ENCODE results near the gene IPO13.
A peak's percentile ranks its signal among the peaks of the same experiment; 100 is the strongest.

Gene IPO13

GRCh38 chr1:43952731-43953346, 6.1 kb downstream of the IPO13 start:
- no peak for DNase-seq

GRCh38 chr1:43953361-43953760, 6.6 kb downstream of the IPO13 start:
- no peak for DNase-seq

- no peak for DNase-seq
Observed at GRCh38 chr1:43954036-43954435, 7.3 kb downstream of the IPO13 start.

DNA sequence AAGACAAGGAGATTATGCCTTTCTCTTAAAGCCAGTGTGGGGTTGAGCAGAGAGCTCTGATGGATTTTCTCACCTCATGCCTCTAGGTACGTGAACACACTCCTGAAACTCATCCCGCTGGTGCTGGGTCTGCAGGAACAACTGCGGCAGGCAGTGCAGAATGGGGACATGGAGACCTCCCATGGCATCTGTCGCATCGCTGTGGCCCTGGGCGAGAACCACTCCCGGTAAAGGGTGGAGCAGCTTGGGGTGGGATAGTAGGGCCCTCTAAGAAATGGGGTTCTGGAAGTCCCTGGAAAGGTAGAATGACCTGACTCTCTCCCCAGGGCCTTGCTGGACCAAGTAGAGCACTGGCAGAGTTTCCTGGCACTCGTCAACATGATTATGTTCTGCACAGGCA, 9.5 kb downstream of the IPO13 start:
- no peak for DNase-seq

DNA sequence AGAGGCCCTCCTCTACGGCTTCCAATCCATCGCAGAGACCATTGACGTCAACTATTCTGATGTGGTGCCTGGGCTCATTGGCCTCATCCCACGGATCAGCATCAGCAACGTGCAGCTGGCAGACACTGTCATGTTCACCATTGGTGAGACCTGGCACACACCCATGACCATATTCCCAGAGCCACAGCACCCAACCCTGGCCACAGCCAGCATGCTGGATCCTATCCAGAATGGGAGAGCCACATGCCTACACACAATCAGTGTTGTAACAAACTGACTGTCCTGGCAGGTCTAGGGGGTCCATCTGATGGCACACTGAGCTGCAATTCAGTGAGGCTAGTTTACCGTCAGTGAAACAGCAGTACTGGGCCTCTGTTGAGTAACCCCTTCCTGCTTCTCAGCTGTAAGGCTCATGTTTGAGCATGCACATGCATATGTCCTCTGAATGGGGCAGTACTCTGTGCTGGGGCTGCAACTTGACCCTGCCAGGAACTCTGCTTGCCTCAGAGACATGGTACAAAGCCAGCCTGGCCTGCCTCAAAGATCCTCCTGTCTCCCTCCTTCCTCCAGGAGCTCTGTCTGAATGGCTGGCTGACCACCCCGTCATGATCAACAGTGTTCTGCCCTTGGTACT, 10.8 kb downstream of the IPO13 start:
- no peak for DNase-seq

GRCh38 chr1:43958351-43959255, 11.9 kb downstream of the IPO13 start:
- no peak for DNase-seq

GRCh38 chr1:43960798-43961197, 14.0 kb downstream of the IPO13 start:
- no peak for DNase-seq

- no peak for DNase-seq
Observed at GRCh38 chr1:43961692-43962091, 14.9 kb downstream of the IPO13 start.

DNA sequence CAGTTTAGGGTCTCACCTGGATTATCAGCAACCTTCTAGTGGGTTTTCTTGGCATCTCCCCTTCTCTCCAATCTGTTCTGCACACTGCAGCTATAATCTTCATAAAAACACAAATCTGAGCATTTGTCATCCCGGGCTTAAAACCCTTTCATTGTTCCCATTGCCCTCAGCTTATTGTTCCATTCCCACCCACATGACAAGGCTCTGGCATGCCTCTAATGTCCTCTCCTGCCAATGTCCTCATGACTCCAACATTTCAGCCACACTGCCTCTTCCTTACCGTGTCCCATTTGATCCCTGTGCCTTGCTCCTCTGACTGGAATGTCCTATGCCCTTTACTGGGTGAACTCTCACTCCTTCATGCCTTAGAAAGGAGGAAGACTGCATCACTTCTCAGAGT, 15.6 kb downstream of the IPO13 start:
- no peak for DNase-seq

DNA sequence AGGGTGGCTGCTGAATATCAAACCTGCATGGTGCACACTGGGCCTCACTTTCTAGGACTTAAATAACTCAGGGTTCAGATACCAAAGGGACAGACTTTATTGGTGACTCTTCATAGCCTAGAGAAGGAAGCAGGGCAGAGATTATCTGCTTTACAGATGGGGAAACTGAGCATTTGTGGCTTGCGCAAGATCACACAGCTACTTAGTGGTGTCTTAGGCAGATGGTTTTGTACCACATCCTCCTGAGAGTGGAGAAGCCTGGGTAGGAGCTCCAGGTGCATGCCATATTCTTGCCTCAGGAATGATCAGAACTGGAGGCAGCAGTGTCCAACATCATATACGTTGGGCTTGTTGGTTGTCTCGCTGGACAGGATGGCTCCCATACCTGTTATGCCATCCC, 16.3 kb downstream of the IPO13 start:
- DNase-seq: no peak

DNA sequence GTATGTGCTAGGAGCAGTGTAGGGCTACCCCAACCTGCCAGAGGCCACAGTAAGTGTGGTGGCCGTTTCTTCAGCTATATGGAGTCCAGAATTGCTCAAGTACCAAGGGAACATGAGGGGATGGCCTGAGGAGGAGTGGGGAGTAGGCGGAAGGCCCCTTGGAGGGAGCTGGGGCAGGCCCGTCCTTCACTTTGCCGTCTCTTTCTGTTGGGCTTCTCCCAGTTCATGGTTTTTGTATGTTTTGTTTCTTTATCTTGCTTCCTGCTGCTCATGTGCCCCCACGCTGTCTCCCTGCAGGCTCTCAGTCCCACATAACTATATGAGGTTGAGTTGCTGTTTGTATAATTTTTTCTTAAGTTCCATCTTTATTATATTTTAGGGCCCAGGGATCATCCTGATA, 17.1 kb downstream of the IPO13 start:
- DNase-seq: no peak

GRCh38 chr1:43965316-43965715, 18.6 kb downstream of the IPO13 start:
- DNase-seq: no peak

GRCh38 chr1:43968348-43968948, 21.7 kb downstream of the IPO13 start:
- no peak for DNase-seq

GRCh38 chr1:43969416-43969745, 22.6 kb downstream of the IPO13 start:
- no peak for DNase-seq

DNA sequence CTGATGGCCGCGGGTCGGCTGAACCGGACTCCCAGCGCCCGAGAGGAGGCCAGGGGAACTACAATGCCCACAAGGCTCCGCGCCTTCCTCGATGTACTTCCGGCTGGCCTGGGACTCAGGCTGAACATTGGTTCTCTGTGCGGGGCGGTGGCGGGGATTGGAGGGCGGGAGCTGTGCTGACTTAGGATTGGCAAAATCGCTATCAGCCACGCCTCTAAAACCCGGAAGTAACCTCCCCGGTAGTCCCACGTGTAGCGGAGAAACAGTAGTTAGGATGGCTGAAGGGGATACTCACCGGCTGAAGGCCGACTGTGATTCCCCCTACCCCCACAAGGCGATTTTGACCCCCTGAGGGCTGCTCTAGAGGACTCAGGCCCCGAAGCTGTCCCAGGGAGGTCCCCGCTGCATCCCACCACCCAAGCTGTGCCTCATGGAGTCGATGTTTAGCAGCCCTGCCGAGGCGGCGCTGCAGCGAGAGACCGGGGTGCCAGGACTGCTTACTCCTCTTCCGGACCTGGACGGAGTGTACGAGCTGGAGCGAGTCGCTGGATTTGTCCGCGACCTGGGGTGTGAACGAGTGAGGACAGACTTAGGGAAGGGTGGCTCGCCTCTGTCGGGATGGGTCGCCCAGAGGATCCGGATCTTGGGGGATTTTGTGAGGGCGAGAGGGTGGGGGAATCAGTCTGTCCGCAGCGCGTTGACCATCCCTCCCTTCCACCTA, 23.2 kb downstream of the IPO13 start, which contains the start of gene DPH2:
Gene DPH2, plus strand, starts transcription at position 265 of the 721 bp plus-strand sequence. Its CDS starts 166 bp downstream, at position 431.
- DNase-seq: peak; percentile 98

DNA sequence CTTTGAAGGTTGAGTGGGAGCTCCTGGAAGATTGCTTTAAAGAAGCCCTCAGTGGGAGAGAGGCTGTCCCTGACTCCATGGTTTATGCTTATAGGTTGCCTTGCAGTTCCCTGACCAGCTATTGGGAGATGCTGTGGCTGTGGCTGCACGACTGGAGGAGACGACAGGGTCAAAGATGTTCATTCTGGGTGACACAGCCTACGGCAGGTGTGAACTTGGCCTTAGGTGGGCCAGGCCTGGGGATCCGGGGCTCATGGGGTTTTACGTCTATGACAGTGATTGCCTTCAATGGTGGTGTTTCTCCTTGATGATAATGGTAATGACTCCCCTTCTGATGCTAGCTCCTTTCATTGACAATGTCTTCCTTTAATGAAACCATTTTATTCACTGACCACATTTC, 23.8 kb downstream of the IPO13 start:
- DNase-seq: no peak

DNA sequence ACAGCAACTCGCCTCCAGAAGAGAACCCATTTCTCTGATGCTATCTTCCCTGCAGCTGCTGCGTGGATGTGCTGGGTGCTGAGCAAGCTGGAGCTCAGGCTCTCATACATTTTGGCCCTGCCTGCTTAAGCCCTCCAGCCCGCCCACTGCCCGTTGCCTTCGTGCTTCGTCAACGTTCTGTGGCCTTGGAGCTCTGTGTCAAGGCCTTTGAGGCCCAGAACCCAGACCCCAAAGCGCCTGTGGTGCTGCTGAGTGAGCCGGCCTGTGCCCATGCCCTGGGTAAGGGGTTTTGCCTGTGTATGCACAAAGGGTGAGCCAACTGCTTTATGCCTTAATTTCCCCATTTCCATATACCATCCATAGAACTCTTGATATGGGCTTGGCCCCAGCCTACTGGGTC, 24.2 kb downstream of the IPO13 start:
- no peak for DNase-seq

DNA sequence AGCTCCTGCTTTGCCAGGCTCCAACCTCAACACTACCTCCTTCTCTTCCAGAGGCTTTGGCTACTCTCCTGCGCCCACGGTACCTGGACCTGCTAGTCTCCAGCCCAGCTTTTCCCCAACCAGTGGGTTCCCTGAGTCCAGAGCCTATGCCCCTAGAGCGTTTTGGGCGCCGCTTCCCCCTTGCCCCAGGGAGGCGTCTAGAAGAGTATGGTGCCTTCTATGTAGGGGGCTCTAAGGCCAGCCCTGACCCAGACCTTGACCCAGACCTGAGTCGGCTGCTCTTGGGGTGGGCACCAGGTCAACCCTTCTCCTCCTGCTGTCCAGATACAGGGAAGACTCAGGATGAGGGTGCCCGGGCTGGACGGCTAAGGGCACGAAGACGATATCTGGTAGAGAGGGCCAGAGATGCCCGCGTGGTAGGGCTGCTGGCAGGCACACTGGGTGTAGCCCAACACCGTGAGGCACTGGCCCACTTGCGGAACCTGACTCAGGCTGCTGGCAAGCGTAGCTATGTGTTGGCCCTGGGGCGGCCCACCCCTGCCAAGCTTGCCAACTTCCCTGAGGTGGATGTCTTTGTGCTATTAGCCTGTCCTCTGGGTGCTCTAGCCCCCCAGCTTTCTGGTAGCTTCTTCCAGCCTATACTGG, 24.7 kb downstream of the IPO13 start:
- no peak for DNase-seq

GRCh38 chr1:43973981-43974442, 27.3 kb downstream of the IPO13 start:
- DNase-seq: no peak

- peak; percentile 98 for DNase-seq
Observed at GRCh38 chr1:43974443-43975248, 27.9 kb downstream of the IPO13 start, which contains the start of gene ATP6V0B. Gene ATP6V0B (plus strand): TSS chr1:43974960. CDS start chr1:43975041, 81 bp downstream.
